GM10248 (cell line): ENCODE measurements around the gene ANKRD30B.
"Not testable (repeated sequence)": the region's sequence is repeated elsewhere in the genome, so short reads cannot be mapped to it uniquely, and the experiment has no call there.

Experiments used
- CTCF ChIA-PET: fragments of 300-600 bp; sonication (Branson Sonifier 250); formaldehyde crosslinking; extraction: SDS; loops from one replicate; lab custom pipeline; 2021; ENCODE audit warnings: antibody characterized with exemption; lab: Yijun Ruan, JAX
- POLR2A ChIA-PET: fragments of 350-650 bp; sonication (Branson Sonifier 250); formaldehyde crosslinking; extraction: SDS; loops from one replicate; lab custom pipeline; 2020; ENCODE audit warnings: antibody characterized with exemption; lab: Yijun Ruan, JAX
- DNase-seq: peaks from one replicate; pipeline ENCODE4 v3.0.0; 2012; ENCODE audit errors: extremely low spot score
- CTCF ChIP-seq: IDR thresholded peaks from 2 replicates; pipeline ENCODE4 v1.5.1; 2012; ENCODE audit warnings: mild to moderate bottlenecking, low read depth; ENCODE audit errors: extremely low read depth, missing control alignments, control extremely low read depth

Gene ANKRD30B

GRCh38 chr18:14747513-14748474 is at the start of gene ANKRD30B:
Gene ANKRD30B, plus strand, starts transcription at chr18:14748172. Its CDS starts 248 bp downstream, at chr18:14748420.
- no peak for TF ChIP-seq CTCF
- POLR2A ChIA-PET = no interaction called here
- peak; percentile 2 for DNase-seq
- CTCF ChIA-PET = no interaction called here

- DNase-seq, POLR2A ChIA-PET, CTCF ChIA-PET: not testable (repeated sequence)
Observed at GRCh38 chr18:14701286-14702040, 46.5 kb upstream of the ANKRD30B start.

- DNase-seq, CTCF ChIA-PET, POLR2A ChIA-PET: not testable (repeated sequence)
Observed at GRCh38 chr18:14709761-14710160, 38.2 kb upstream of the ANKRD30B start.

- CTCF ChIA-PET, POLR2A ChIA-PET: not testable (repeated sequence)
Observed at GRCh38 chr18:14721569-14721968, 26.4 kb upstream of the ANKRD30B start.

GRCh38 chr18:14739056-14739455 is 8.9 kb upstream of the ANKRD30B start:
- DNase-seq, POLR2A ChIA-PET, CTCF ChIA-PET: not testable (repeated sequence)

More at GRCh38 chr18:14721569-14721968, 26.4 kb upstream of the ANKRD30B start:
- not testable (repeated sequence) for DNase-seq

- no peak for TF ChIP-seq CTCF
- ChIA-PET POLR2A (no interaction called here), CTCF (no interaction called here)
- DNase-seq = no peak
Observed at GRCh38 chr18:14746897-14747296, 1.1 kb upstream of the ANKRD30B start.

GRCh38 chr18:14748496-14748895 is 524 bp downstream of the ANKRD30B start:
- TF ChIP-seq CTCF = no peak
- ChIA-PET CTCF (no interaction called here), POLR2A (no interaction called here)

GRCh38 chr18:14763566-14763965 is 15.6 kb downstream of the ANKRD30B start:
- POLR2A ChIA-PET, DNase-seq: not testable (repeated sequence)
- CTCF ChIA-PET = interaction anchor here (1.0 kb wide), 1 partner anchor 12 kb away, joined by 4 read pairs; no protein-coding TSS in a partner anchor

More at GRCh38 chr18:14748496-14748895, 524 bp downstream of the ANKRD30B start:
- no peak for DNase-seq

GRCh38 chr18:14767474-14767873 is 19.5 kb downstream of the ANKRD30B start:
- POLR2A ChIA-PET = no interaction called here

More at GRCh38 chr18:14767474-14767873, 19.5 kb downstream of the ANKRD30B start:
- no peak for DNase-seq
- no peak for TF ChIP-seq CTCF
- CTCF ChIA-PET = no interaction called here
